NCI-H345 treated with DMSO at 0.1 percent for 48 hours (cell line): ENCODE results near the gene MEAK7.
A peak's percentile ranks its signal among the peaks of the same experiment; 100 is the strongest.

Source experiments
- DNase-seq: peaks from one replicate; lab custom pipeline; 2025; ENCODE audit not compliant: unreplicated experiment; lab: John Stamatoyannopoulos, UW

MEAK7 gene

GRCh38 chr16:84513666-84514065 lies 9.2 kb upstream of the MEAK7 start:
- no peak for DNase-seq

- no peak for DNase-seq
Observed at GRCh38 chr16:84513123-84513522, 8.7 kb upstream of the MEAK7 start.

GRCh38 chr16:84511831-84512230 lies 7.4 kb upstream of the MEAK7 start:
- no peak for DNase-seq

- DNase-seq = peak; percentile 59
Observed at GRCh38 chr16:84511180-84511800, 6.8 kb upstream of the MEAK7 start.

GRCh38 chr16:84509032-84509950 lies 4.8 kb upstream of the MEAK7 start:
- DNase-seq = no peak

GRCh38 chr16:84508502-84508901 lies 4.0 kb upstream of the MEAK7 start:
- no peak for DNase-seq

GRCh38 chr16:84507011-84507982 lies 2.8 kb upstream of the MEAK7 start:
- no peak for DNase-seq

- DNase-seq = no peak
Observed at GRCh38 chr16:84505249-84506187, 1.1 kb upstream of the MEAK7 start.

GRCh38 chr16:84503751-84504395 lies 586 bp downstream of the MEAK7 start:
- DNase-seq = no peak

- no peak for DNase-seq
Observed at GRCh38 chr16:84502581-84502980, 1.9 kb downstream of the MEAK7 start.

GRCh38 chr16:84502075-84502474 lies 2.4 kb downstream of the MEAK7 start:
- DNase-seq = no peak

GRCh38 chr16:84501077-84501735 lies 3.3 kb downstream of the MEAK7 start:
- DNase-seq = no peak

- no peak for DNase-seq
Observed at GRCh38 chr16:84500531-84500930, 3.9 kb downstream of the MEAK7 start.

- no peak for DNase-seq
Observed at GRCh38 chr16:84499638-84500037, 4.8 kb downstream of the MEAK7 start.

- DNase-seq = no peak
Observed at GRCh38 chr16:84498859-84499620, 5.4 kb downstream of the MEAK7 start.

- no peak for DNase-seq
Observed at GRCh38 chr16:84498223-84498610, 6.2 kb downstream of the MEAK7 start.

- DNase-seq = no peak
Observed at GRCh38 chr16:84497418-84498222, 6.8 kb downstream of the MEAK7 start.

GRCh38 chr16:84496991-84497390 lies 7.5 kb downstream of the MEAK7 start:
- DNase-seq = no peak
